Keratinocyte (primary cell): ENCODE results near the gene CCDC8. TPM values are rescaled to one million over a fixed set of nuclear protein-coding genes. Genes with fewer than 3 reads are reported as not detected.
A peak's percentile ranks its signal among the peaks of the same experiment; 100 is the strongest.

Experiments
- DNase-seq: peaks from one replicate; pipeline ENCODE4 v3.0.0-alpha.2; 2011; ENCODE audit warnings: low read depth, missing footprints, low spot score
- FAIRE-seq: peaks from 2 replicates; lab custom pipeline; 2011; peaks lifted over from hg19 to GRCh38; lab: Jason Lieb, UNC
- H2AFZ ChIP-seq: 2 replicates; pipeline ENCODE4 v1.6.0; 2012; ENCODE audit warnings: low read length, control low read depth, inconsistent platforms; ENCODE audit not compliant: control insufficient read depth
- H3K27ac ChIP-seq: 2 replicates; pipeline ENCODE4 v1.5.1; 2011; ENCODE audit warnings: low read length; ENCODE audit not compliant: control insufficient read depth, insufficient read depth
- H3K27me3 ChIP-seq: 3 replicates; pipeline ENCODE4 v1.6.0; 2011; ENCODE audit warnings: low read length; ENCODE audit not compliant: control insufficient read depth, insufficient read depth; ENCODE audit errors: extremely low read depth
- H3K36me3 ChIP-seq, 2 experiments: 2 replicates in 1 of 2; 3 replicates in 1 of 2; pipeline ENCODE4 v1.5.1; 2011; ENCODE audit warnings: low read length in 2 of 2, mild to moderate bottlenecking in 1 of 2; ENCODE audit not compliant: control insufficient read depth in 2 of 2, insufficient read depth in 2 of 2; ENCODE audit errors: extremely low read depth in 1 of 2
- H3K4me1 ChIP-seq: 3 replicates; pipeline ENCODE4 v1.5.1; 2011; ENCODE audit warnings: low read length; ENCODE audit not compliant: control insufficient read depth, insufficient read depth; ENCODE audit errors: extremely low read depth
- H3K4me2 ChIP-seq: 3 replicates; pipeline ENCODE4 v1.6.0; 2011; ENCODE audit warnings: low read depth, low read length; ENCODE audit not compliant: control insufficient read depth, insufficient read depth; ENCODE audit errors: extremely low read depth
- H3K4me3 ChIP-seq, 3 experiments: fragments of 200-600 bp in 1 of 3; sonication (generic) in 1 of 3; 2 replicates in 2 of 3; 3 replicates in 1 of 3; pipeline ENCODE4 v1.5.1; 2011 to 2016; ENCODE audit warnings: low read length in 3 of 3, mild to moderate bottlenecking in 3 of 3, control low read depth in 2 of 3, inconsistent platforms in 1 of 3, low read depth in 1 of 3, mixed read lengths in 1 of 3, mixed run types in 1 of 3, moderate library complexity in 1 of 3; ENCODE audit not compliant: control insufficient read depth in 2 of 3, insufficient read depth in 2 of 3; ENCODE audit errors: extremely low read depth in 1 of 3
- H3K79me2 ChIP-seq: 2 replicates; pipeline ENCODE4 v1.6.0; 2012; ENCODE audit warnings: low read length; ENCODE audit not compliant: control insufficient read depth, insufficient read depth
- H3K9ac ChIP-seq: 3 replicates; pipeline ENCODE4 v1.6.0; 2011; ENCODE audit warnings: low read length; ENCODE audit not compliant: control insufficient read depth, insufficient read depth; ENCODE audit errors: extremely low read depth
- H3K9me1 ChIP-seq: 3 replicates; pipeline ENCODE4 v1.6.0; 2011; ENCODE audit warnings: low read length; ENCODE audit not compliant: control insufficient read depth, insufficient read depth; ENCODE audit errors: extremely low read depth
- H3K9me3 ChIP-seq: 2 replicates; pipeline ENCODE4 v1.5.1; 2012; ENCODE audit warnings: low read depth, low read length; ENCODE audit not compliant: control insufficient read depth
- H4K20me1 ChIP-seq: 3 replicates; pipeline ENCODE4 v1.6.0; 2011; ENCODE audit warnings: low read length; ENCODE audit not compliant: control insufficient read depth, insufficient read depth; ENCODE audit errors: extremely low read depth
- EZH2 ChIP-seq: IDR thresholded peaks from one replicate; pipeline ENCODE4 v1.6.1; 2012; ENCODE audit warnings: inconsistent platforms, mild to moderate bottlenecking, low read length, moderate library complexity
- dilution Hi-C: fragments of 300-500 bp; cut with MboI; formaldehyde crosslinking; loops from one replicate; pipeline ENCODE4 v1.7.0; 2020; ENCODE audit warnings: low sequenced_read_pairs; ENCODE audit not compliant: extremely low pct_ligation_motif_present
- polyA plus RNA-seq, 5 experiments: library from polyadenylated mRNA; depleted of rRNA in 3 of 5; stranded (reverse) in 3 of 5; stranded (forward) in 1 of 5; unstranded in 1 of 5; fragments of >200 nt; gene quantifications; 1 replicate in 1 of 5; 2 replicates in 3 of 5; 3 replicates in 1 of 5; pipeline versions ENCODE4 v1.2.1 to v1.2.3, GENCODE V29; 2011 to 2012; ENCODE audit warnings: missing spikeins in 2 of 5, low read depth in 1 of 5, low replicate concordance in 1 of 5
- TF ChIP-seq, protein P1 (sequence below), 3 experiments: IDR thresholded peaks in 1 of 3; conservative IDR thresholded peaks in 1 of 3; optimal IDR thresholded peaks in 1 of 3; 2 replicates in 2 of 3; 3 replicates in 1 of 3; pipeline versions ENCODE3 to v1.5.1; 2011; ENCODE audit warnings: low read length in 3 of 3, mild to moderate bottlenecking in 3 of 3, moderate library complexity in 2 of 3, control low read depth in 1 of 3, inconsistent platforms in 1 of 3; ENCODE audit not compliant: insufficient read depth in 2 of 3; ENCODE audit errors: extremely low read depth in 1 of 3

Gene CCDC8
- polyA plus RNA-seq, 1 donor (not counting 4 experiments of a cell fraction or from before 2014, with no cell fraction given): 5.2 TPM

DNA sequence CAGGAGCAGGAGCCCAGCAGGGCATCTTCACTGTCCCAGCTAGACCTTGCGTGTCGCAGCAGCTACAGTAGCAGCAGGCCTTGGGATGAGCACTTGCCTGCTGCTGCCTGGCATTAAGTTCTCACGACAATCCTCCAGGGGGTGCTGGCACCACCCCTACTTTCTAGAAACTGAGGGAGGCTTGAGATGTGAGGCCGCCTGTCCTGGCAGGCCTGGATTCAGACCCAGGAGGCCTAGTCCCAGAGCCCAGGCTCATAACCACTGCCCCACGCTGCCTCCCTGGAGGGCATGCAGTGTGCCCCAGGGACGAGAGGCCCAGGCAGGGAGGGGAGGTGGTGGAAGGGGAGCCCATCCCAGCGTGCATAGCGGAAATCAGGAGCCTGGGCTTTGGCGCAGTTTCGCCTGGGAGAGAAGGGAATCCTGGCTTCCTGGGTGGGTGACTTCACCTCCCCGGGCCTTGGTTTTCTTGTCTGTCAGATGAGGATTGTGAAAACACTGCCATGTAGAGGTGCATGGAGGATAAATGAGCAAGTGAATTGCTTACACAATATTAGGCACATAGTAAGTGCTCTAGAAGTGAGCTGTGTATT lies 40.4 kb downstream of the CCDC8 start:
- H3K79me2 ChIP-seq: peaks cover 22% of the 10 kb centered on the region
- peaks cover 3% of the 10 kb centered on the region for H3K9me1 ChIP-seq
- dilution Hi-C loops: no loop called here
- no peaks in the 10 kb centered on the region for H3K27me3 ChIP-seq
- TF ChIP-seq, protein P1, sequence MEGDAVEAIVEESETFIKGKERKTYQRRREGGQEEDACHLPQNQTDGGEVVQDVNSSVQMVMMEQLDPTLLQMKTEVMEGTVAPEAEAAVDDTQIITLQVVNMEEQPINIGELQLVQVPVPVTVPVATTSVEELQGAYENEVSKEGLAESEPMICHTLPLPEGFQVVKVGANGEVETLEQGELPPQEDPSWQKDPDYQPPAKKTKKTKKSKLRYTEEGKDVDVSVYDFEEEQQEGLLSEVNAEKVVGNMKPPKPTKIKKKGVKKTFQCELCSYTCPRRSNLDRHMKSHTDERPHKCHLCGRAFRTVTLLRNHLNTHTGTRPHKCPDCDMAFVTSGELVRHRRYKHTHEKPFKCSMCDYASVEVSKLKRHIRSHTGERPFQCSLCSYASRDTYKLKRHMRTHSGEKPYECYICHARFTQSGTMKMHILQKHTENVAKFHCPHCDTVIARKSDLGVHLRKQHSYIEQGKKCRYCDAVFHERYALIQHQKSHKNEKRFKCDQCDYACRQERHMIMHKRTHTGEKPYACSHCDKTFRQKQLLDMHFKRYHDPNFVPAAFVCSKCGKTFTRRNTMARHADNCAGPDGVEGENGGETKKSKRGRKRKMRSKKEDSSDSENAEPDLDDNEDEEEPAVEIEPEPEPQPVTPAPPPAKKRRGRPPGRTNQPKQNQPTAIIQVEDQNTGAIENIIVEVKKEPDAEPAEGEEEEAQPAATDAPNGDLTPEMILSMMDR (optimal IDR thresholded peaks at IDR 0.05 in 1 of 3, IDR thresholded peaks at IDR 0.05 in 1 of 3, conservative IDR thresholded peaks at IDR 0.05 in 1 of 3; ENCODE audit: extremely low read depth in 1 of 3, insufficient read depth in 2 of 3, low read length in 3 of 3): peak; percentile 64 to 69 (median 65)
- no peak for TF ChIP-seq EZH2
- peak overlapping the region; percentile 79 for H3K9ac ChIP-seq
- H3K4me1 ChIP-seq: peaks cover 44% of the 10 kb centered on the region
- H4K20me1 ChIP-seq: peaks cover 34% of the 10 kb centered on the region
- DNase-seq (peak; percentile 46), FAIRE-seq (peak; percentile 20)
- H2AFZ ChIP-seq: peak overlapping the region; percentile 44
- H3K4me3 ChIP-seq: peak overlapping the region in 2 of 3 experiments; percentile 48 to 54
- H3K36me3 ChIP-seq: peaks cover 12 to 16% of the 10 kb centered on the region in 2 experiments
- H3K4me2 ChIP-seq: peak overlapping the region; percentile 88
- peak overlapping the region; percentile 91 for H3K27ac ChIP-seq
- no peaks in the 10 kb centered on the region for H3K9me3 ChIP-seq

DNA sequence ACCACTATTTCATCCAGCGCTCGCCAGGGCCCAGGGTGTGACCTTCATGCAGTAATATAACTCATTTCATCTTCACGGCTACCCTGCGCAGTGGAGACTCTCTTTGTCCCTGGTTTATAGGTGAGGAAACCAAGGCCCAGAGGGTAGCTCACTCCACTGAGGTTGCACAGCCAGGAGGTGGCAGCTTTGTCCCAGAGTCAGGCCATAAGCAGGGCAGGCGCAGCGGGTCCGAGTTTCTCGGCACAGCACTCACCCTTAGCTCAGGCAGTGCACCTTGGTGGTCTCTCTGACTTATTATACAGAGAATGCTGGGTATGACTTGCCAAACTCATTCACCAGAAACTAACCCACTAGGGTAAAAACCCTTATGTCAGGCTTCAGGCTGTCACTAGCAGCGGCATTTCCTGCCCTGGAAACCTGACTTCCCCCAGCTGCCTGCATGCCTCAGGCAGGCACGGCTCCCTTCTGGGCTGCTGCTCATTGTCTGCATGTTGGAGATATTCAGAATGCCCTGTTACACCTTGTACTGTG lies 41.9 kb downstream of the CCDC8 start:
- peaks cover 22% of the 10 kb centered on the region for H3K79me2 ChIP-seq
- peaks cover 36% of the 10 kb centered on the region for H4K20me1 ChIP-seq
- H3K4me2 ChIP-seq: peak overlapping the region; percentile 88
- peaks cover 11 to 23% of the 10 kb centered on the region in 2 experiments for H3K36me3 ChIP-seq
- peak overlapping the region; percentile 79 for H3K9ac ChIP-seq
- DNase-seq (no peak), FAIRE-seq (no peak)
- H3K9me3 ChIP-seq: no peaks in the 10 kb centered on the region
- H2AFZ ChIP-seq: no peak overlapping the region
- dilution Hi-C loops: no loop called here
- H3K9me1 ChIP-seq: peaks cover 3% of the 10 kb centered on the region
- H3K27me3 ChIP-seq: no peaks in the 10 kb centered on the region
- H3K4me1 ChIP-seq: peaks cover 44% of the 10 kb centered on the region
- H3K4me3 ChIP-seq: no peak overlapping the region
- TF ChIP-seq, protein P1 (optimal IDR thresholded peaks at IDR 0.05 in 1 of 3, IDR thresholded peaks at IDR 0.05 in 1 of 3, conservative IDR thresholded peaks at IDR 0.05 in 1 of 3; ENCODE audit: extremely low read depth in 1 of 3, insufficient read depth in 2 of 3, low read length in 3 of 3): peak in 1 of 3 experiments; percentile 27
- no peak for TF ChIP-seq EZH2
- H3K27ac ChIP-seq: peak overlapping the region; percentile 91
